ENCODE measurements around the gene NDNF.

Gene NDNF

GRCh38 chr4:121011138-121011537 lies 61.2 kb downstream of the NDNF start:
- Histone ChIP-seq H3K36me3 (ENCODE audit: insufficient read depth, low read length) (no peaks in the 10 kb centered on the region), H3K27me3 (ENCODE audit: control insufficient read depth, insufficient read depth, low read length) (no peaks in the 10 kb centered on the region), H3K9ac (ENCODE audit: low read depth, low read length) (no peak overlapping the region), H3K4me3 (ENCODE audit: low read length) (no peak overlapping the region), H3K4me1 (ENCODE audit: control insufficient read depth, insufficient read depth, low read length) (no peaks in the 10 kb centered on the region), H3K9me3 (replicated peaks; ENCODE audit: low read length) (no peaks in the 10 kb centered on the region), H3K4me2 (ENCODE audit: low read length) (no peak overlapping the region)

GRCh38 chr4:121009578-121010478 lies 62.5 kb downstream of the NDNF start:
- Histone ChIP-seq H3K9me3 (replicated peaks; ENCODE audit: low read length) (no peaks in the 10 kb centered on the region), H3K27me3 (ENCODE audit: control insufficient read depth, insufficient read depth, low read length) (no peaks in the 10 kb centered on the region), H3K4me2 (ENCODE audit: low read length) (no peak overlapping the region), H3K4me1 (ENCODE audit: control insufficient read depth, insufficient read depth, low read length) (no peaks in the 10 kb centered on the region), H3K36me3 (ENCODE audit: insufficient read depth, low read length) (no peaks in the 10 kb centered on the region), H3K4me3 (ENCODE audit: low read length) (no peak overlapping the region), H3K9ac (ENCODE audit: low read depth, low read length) (no peak overlapping the region)

DNA sequence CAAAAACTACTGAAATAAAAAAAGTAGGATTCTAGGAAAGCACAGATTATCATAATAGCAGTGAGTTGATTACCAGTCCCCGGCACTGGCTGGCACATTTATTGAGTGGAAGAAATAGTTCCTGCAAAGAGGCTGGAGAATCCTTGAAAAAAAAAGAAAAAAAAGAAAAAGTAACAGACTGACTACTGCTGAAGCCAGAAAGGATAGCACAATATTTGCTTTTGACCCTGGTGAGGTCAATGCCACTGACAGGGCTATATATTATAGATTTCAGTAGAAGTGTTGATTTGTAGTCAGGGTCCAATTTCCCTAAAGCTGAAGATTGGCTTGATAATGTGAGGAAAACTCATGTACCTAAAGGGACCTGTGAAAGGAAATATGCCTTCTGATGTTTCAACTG lies 64.7 kb downstream of the NDNF start:
- Histone ChIP-seq H3K4me1 (ENCODE audit: control insufficient read depth, insufficient read depth, low read length) (no peaks in the 10 kb centered on the region), H3K36me3 (ENCODE audit: insufficient read depth, low read length) (no peaks in the 10 kb centered on the region), H3K4me2 (ENCODE audit: low read length) (no peak overlapping the region), H3K9me3 (replicated peaks; ENCODE audit: low read length) (no peaks in the 10 kb centered on the region), H3K27me3 (ENCODE audit: control insufficient read depth, insufficient read depth, low read length) (no peaks in the 10 kb centered on the region), H3K4me3 (ENCODE audit: low read length) (no peak overlapping the region), H3K9ac (ENCODE audit: low read depth, low read length) (no peak overlapping the region)

DNA sequence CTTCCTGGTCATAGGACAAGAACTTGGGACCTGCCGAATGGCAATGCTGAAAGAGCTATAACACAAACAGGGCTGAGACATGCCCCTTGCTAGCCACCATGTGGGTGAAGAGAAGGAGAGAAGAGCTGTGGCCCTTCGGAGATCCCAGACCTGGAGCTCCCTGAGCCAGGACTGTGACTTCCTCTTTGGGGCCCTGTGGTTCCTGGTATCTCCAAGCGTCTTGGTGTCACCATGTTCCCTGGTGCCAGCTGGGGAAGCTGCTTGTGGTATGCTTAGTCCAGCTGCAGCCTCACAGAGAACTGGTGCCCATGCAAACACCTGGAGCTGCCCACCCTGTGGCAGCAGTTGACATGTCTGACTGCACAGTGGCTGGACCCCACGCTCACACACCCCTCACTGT lies 68.5 kb downstream of the NDNF start:
- Histone ChIP-seq H3K4me1 (ENCODE audit: control insufficient read depth, insufficient read depth, low read length) (no peaks in the 10 kb centered on the region), H3K36me3 (ENCODE audit: insufficient read depth, low read length) (no peaks in the 10 kb centered on the region), H3K9me3 (replicated peaks; ENCODE audit: low read length) (no peaks in the 10 kb centered on the region), H3K4me2 (ENCODE audit: low read length) (no peak overlapping the region), H3K9ac (ENCODE audit: low read depth, low read length) (no peak overlapping the region), H3K27me3 (ENCODE audit: control insufficient read depth, insufficient read depth, low read length) (no peaks in the 10 kb centered on the region), H3K4me3 (ENCODE audit: low read length) (no peak overlapping the region)

DNA sequence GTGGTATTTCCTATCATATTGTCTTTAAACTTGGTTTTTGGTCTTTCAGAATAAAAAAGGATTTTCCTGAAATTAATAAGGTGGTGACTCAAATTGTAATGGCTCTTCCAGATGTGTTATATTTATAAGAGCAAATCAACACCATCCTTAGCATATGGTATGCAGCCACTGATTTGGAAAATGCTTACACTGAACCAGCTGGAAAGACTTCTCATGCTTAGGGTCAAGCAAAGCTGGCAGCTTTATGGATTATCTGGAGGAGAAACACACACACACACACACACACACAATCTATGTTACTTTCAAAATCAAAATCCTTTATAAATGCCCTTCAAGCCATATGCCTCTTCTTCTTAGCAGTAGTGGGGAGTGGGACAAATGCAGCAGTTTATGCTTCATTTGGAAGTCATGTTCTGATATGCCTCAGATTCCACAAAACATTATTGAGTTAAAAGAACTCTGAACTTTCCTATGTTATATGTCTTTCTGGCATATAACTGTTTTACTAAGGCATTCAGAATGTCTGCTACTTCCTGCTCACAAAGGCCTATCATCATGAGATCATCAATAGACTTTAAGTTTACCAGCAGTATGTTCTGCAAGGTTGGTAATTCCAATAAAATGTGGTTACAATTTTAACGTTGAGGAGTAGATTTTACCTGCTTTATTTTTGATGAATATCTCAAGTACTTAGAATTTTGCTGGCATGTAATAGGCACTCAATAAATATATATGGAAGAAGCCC lies 76.9 kb downstream of the NDNF start:
- Histone ChIP-seq H3K4me2 (ENCODE audit: low read length) (no peak overlapping the region), H3K36me3 (ENCODE audit: insufficient read depth, low read length) (no peaks in the 10 kb centered on the region), H3K4me3 (ENCODE audit: low read length) (no peak overlapping the region), H3K27me3 (ENCODE audit: control insufficient read depth, insufficient read depth, low read length) (no peaks in the 10 kb centered on the region), H3K9ac (ENCODE audit: low read depth, low read length) (no peak overlapping the region), H3K4me1 (ENCODE audit: control insufficient read depth, insufficient read depth, low read length) (no peaks in the 10 kb centered on the region), H3K9me3 (replicated peaks; ENCODE audit: low read length) (no peaks in the 10 kb centered on the region)

GRCh38 chr4:120994521-120994920 lies 77.8 kb downstream of the NDNF start:
- no peak overlapping the region for H3K4me2 ChIP-seq (ENCODE audit: low read length)
- no peak overlapping the region for H3K9ac ChIP-seq (ENCODE audit: low read depth, low read length)
- H3K4me3 ChIP-seq (ENCODE audit: low read length): no peak overlapping the region
- H3K4me1 ChIP-seq (ENCODE audit: control insufficient read depth, insufficient read depth, low read length): no peaks in the 10 kb centered on the region
- H3K9me3 ChIP-seq (replicated peaks; ENCODE audit: low read length): no peaks in the 10 kb centered on the region
- H3K27me3 ChIP-seq (ENCODE audit: control insufficient read depth, insufficient read depth, low read length): no peaks in the 10 kb centered on the region
- H3K36me3 ChIP-seq (ENCODE audit: insufficient read depth, low read length): no peaks in the 10 kb centered on the region

DNA sequence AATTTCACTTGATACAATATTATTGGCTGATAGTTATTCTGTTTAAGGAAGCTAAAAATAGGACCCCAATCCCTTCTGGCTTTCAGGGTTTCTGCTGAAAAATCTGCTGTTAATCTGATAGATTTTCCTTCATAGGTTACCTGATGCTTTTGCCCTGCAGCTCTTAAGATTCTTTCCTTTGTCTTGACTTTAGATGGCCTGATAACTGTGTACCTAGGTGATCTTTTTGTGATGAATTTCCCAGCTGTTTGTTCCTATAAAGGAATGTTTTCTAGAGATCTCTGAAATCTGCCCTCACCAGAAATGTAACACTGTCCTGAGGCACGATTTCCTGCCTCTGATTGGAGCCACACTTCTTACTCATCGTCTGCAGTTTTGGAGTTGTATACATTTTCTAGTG lies 80.5 kb downstream of the NDNF start:
- no peaks in the 10 kb centered on the region for H3K4me1 ChIP-seq (ENCODE audit: control insufficient read depth, insufficient read depth, low read length)
- H3K4me3 ChIP-seq (ENCODE audit: low read length): no peak overlapping the region
- H3K36me3 ChIP-seq (ENCODE audit: insufficient read depth, low read length): no peaks in the 10 kb centered on the region
- H3K9me3 ChIP-seq (replicated peaks; ENCODE audit: low read length): no peaks in the 10 kb centered on the region
- no peak overlapping the region for H3K9ac ChIP-seq (ENCODE audit: low read depth, low read length)
- H3K27me3 ChIP-seq (ENCODE audit: control insufficient read depth, insufficient read depth, low read length): no peaks in the 10 kb centered on the region
- H3K4me2 ChIP-seq (ENCODE audit: low read length): no peak overlapping the region

- Histone ChIP-seq H3K27me3 (ENCODE audit: control insufficient read depth, insufficient read depth, low read length) (no peaks in the 10 kb centered on the region), H3K4me2 (ENCODE audit: low read length) (no peak overlapping the region), H3K4me1 (ENCODE audit: control insufficient read depth, insufficient read depth, low read length) (no peaks in the 10 kb centered on the region), H3K4me3 (ENCODE audit: low read length) (no peak overlapping the region), H3K36me3 (ENCODE audit: insufficient read depth, low read length) (no peaks in the 10 kb centered on the region), H3K9me3 (replicated peaks; ENCODE audit: low read length) (no peaks in the 10 kb centered on the region), H3K9ac (ENCODE audit: low read depth, low read length) (no peak overlapping the region)
These were observed 82.1 kb downstream of the NDNF start for GRCh38 chr4:120990246-120990645.
